Stimulated activated CD8-positive, alpha-beta memory T cell treated with anti-CD3 and anti-CD28 coated beads, Interleukin-7, amount 100 ng/mL, for 48 hours (primary cell): Measurements from ENCODE around the gene HRH3.

Experiments
- DNase-seq, 2 donors: peaks; one replicate each; pipeline ENCODE4 v3.0.0-alpha.2; 2020; ENCODE audit warnings: low read depth in 1 of 2; ENCODE audit errors: extremely low read depth in 1 of 2

The HRH3 gene

DNA sequence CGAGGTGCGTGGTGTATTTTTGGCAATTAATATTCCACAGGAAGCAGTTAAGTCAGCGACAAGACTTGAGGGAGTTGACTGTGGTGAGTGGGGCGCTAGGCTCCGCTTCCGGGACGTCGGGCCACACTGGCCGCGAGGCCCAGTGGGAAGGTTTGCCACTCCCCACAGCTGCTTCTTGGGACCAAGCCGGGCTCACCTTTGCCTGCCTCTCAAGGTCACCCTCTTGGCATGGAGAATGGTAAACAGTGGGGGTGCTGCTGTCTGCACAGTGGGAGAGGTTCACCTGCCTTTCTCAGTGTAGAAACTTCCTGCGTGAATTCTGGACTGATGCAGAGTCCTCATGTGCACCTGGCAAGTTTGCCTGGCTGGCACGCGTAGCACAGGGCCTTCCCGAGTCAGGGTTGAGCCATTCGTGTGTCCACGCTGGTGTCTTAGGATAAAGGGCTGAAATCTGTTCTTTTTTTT is 24.6 kb upstream of the HRH3 start:
- no peak for DNase-seq

GRCh38 chr20:62243906-62244515 is 23.9 kb upstream of the HRH3 start:
- no peak for DNase-seq

DNA sequence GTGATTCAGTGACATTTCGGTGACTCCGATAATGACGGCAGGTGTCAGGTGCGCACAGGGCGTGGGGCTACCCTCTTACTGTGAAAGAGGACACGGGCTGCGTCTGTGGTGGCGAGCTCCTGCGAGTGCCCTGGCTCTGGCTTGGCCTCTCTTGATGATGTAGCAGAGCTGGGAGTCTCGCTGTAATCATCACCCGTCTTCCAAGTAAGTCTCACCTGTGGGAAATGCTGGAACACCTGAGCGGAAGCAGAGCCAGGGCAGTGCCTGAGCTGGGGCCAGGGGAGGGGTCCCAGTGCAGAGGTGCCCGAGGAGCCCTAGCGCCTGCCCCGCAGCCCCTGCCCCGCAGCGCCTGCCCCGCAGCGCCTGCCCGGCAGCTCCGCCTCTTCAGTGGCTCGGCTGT is 23.0 kb upstream of the HRH3 start:
- no peak for DNase-seq

GRCh38 chr20:62242176-62242575 is 22.1 kb upstream of the HRH3 start:
- no peak for DNase-seq

- no peak for DNase-seq
Observed at GRCh38 chr20:62241506-62241905, 21.4 kb upstream of the HRH3 start.

- no peak for DNase-seq
Observed at GRCh38 chr20:62240020-62240685, 20.1 kb upstream of the HRH3 start.

DNA sequence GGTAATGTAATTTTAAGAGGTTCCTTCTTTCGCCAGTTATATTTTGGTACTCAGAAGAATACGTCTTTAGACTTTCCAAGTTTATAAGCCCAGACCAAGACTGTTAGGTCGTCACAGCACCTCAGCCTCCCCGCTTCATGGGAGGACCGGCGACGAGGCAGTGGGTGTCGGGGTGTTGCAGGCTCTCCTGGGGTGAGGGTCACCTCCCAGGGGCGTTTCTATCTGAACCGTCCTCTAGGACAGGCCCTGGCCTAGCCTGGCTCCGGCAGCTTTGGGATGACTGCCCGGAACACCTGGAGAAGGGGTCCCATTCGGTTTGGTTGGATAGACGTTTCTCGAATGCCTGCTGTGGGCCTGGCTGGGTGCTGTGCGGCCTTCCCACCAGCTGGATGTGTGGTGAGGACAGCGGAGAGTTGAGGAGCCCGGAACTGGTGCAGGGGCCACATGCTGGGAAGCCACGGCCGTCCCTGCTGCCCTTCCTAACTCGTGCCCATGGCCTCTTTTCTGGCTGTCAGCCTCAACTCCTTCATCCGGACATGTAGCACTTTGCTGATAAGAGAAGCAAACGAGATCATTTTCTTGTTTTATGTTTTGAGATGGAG is 19.3 kb upstream of the HRH3 start:
- no peak for DNase-seq

GRCh38 chr20:62238569-62239277 is 18.6 kb upstream of the HRH3 start:
- DNase-seq, result no peak

DNA sequence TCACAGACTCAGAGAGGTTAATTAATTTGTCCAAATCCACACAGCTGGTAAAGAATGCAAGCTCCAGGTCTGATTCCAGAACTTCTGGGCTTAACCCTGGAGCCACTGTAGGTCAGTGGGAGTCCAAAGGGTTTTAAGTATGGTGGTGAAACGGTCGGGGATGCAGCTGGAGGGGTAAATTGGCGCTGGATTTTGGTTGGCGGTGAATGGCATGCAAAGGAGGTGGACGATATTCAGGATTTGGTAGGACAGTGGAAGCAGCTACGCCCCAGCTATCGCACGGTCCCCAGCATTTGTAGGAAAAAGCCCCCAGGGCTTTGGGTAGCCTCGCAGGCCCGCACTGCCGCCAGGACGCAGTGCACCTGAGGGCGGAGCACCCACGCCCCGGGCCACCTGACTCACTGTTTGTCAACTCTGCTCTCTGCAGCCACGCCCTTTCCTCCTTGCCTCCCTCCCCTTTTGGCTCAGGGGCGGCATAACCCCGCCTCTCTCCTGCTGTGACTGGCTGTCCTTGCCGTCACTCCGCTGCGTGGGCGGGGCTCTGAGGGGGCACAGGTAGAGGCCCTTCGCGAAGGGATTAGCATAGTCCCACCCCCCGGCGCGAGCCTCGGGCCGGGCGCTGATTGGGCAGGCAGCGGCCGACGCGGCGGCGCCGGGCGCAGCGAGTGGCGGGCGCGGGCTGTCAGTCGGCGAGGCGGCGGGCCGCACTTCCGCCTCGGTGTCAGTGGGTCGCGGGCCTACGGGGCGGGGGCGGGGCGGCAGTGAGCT is 17.9 kb upstream of the HRH3 start, which contains the start of gene OSBPL2:
TSS of gene OSBPL2 (plus strand) at position 721 of the 768 bp plus-strand sequence. CDS start 17,664 bp downstream, outside the sequence.
- DNase-seq, result peak; percentile 100

- no peak for DNase-seq
Observed at GRCh38 chr20:62237514-62237800, 17.4 kb upstream of the HRH3 start.

DNA sequence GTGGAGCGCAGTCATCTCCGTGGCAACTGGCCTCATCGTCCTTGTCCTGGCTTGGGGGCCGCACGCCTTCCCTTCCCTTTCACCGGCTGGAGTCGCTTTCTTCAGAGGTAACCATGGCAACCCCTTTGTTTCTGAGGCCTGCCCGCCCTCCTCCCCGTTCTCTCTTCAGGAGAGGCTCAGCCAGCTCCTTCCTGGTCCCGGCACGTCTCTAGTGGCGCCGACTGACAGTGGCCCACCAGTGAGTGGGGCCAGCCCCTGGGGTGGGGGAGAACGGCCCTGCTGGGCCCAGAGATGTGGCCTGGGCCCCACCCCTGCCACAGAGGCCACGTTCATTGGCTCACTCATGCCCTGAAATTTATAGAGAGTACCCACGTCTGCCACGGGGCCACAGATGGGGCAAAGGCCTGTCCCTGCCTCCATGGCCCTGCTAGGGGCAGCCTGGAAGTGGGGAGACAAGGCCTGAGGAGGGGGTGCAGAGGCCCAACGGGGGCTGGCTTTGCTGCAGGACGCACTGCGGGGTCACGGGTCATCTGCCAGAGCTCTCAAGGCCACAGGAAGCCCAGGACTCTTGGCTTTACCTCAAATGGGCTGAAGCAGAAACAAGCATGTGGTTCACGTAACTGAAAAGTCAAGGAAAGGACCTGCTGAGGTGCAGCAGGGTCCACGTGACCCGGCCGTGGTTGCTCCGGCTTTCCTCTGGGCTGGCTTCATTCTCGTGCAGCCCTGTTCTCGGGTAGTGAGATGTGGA is 16.9 kb upstream of the HRH3 start:
- no peak for DNase-seq

DNA sequence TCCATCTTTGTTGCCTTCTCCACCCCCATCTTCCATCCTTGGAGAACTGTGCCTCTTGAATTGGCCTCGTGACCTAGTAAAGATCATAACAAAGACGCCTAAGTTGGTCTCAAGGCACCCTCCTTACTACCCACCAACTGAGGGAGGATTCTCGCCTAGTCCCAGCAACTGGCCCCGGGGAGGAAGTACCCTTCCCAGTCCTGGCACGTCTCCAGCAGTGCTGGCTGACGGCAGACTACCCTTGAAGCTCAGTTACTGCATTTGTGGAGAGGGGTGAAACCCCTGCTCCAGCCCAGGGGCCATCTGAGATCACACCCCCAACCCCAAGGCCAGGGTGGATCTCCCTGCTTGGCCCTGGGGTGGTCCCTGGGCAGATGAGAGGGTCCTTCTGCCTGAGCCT is 16.1 kb upstream of the HRH3 start:
- no peak for DNase-seq

DNA sequence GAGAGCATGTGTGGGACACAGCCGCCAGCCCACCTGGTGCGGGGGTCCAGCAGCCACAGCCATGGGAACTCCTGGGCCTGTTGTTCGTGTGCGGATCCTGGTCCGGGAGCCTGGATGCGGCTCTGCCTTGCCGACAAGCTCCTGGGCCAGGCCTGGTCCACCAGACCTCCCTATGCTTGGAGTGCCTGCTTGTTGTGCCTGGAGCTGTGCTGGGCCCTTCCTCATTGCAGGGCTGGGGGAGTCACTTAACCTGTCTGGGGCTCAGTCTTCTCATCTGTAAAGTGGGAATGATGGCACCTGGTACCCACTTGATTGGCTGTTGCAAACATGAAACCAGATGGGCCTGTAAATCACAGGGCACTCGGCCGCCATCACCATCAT is 15.7 kb upstream of the HRH3 start:
- DNase-seq, result no peak

DNA sequence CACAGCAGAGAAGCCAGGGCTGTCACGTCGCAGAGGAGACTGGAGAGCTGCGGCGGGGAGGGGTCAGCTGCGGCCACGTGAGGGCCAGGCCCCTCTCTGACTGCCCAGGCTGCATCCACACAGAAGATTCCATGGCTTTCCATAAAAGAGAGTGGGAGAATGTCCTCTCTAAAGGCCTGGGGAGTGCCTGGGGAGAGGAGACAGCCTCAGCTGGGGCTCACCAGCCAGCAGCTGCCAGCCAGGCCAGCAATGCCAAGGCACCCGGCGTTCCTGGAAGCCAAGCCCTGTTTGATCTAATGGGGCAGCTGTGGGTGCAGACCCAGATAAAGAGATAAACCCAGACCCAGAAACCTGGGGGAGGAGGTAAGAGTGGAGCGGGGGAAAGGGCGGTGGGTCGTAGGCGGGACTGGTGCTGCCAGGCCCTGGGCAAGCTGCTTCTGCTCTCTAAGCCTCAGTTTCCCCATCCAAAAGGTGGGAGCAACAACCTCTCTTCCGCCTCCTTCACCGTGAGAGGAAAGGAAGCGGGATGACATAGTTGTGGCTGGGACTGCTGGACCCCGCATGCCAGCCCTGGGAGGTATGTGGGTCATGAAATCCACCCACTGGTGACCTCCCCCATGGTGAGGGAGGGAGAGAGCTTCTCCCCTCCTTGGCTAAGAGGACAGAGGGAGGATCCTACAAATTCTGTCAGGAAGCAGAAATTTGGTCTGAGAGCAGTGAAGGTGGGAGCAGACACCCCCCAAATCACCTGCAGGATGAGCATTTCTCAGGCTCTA is 15.1 kb upstream of the HRH3 start:
- DNase-seq, result no peak

DNA sequence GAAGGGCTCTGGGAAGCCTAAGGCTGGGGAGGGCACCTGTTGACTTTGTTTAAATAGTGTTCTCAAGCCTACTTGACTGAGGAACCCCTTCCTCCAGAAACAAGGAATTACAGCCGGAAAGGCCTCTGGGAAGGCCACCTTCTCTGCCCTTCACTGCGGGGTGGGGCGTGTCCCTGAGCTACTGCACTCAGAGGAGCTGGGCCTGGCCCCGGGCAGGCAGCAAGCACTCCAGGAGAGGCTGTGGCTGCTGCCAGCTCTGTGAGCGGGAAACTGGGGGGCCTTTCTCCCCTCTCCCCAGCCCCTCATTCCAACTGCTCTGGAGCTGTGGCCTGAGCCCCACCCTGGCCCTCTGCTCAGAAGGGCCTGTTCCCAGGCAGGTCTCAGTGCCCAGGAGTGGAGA is 14.3 kb upstream of the HRH3 start:
- no peak for DNase-seq

DNA sequence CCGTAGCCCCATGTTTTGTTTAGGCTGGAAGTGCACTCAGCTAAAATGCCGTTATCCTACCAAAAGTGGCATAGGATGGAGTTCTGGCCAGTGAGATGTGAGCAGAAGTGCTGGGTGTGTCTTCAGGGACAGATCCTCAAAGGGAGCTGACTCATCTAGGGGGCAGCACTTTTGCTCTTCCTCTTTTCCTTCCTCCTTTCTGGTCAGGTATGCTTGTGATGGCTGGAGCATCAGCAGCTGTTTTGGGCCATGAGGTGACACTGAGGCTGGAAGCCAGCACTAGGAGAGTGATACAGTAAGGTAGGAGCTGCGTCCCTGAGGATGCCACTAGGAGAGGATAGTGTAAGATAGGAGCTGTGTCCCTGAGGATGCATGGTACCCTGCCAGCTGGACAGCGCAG is 13.6 kb upstream of the HRH3 start:
- no peak for DNase-seq

DNA sequence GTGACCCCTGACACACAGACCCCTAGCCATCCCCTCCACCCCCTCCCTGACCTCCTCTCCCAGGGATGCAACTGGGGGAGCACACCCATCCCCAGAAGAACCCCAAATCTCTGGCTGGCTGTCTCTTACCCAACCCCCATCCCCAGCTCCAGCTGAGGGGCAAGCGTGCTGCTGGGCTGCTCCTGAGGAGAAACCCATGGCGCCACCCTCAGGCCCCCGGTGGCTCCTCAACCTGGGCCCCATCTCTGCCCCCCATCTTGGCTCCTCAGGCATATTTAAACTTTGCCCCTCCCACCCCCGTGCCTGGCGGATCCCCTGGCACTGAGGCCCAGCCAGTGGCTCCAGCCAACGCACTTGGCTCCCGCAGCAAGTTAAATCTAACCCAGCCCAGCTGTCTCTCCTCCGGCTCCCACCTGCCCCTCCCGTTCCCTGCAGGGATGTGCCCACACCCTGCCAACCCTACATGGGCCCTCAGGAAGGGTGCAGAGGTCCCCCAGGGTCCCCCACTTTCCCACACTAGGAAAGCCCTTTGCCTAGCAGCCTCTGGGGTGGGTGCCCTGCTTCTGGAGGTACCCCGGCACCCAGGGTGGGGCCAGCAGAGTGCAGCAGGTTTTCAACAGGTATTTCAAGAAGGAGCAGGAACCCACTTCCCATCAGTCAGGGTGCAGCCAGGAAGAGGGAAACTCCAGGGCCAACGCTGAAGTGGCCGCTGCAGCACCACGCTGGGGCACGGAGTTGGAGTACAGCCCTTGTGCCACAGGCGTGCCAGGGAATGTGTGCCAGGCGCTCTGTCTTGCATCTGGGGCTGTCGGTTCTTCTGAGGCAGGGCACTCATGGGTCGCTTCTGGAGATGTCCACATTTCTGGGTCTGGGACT is 12.9 kb upstream of the HRH3 start:
- no peak for DNase-seq

GRCh38 chr20:62232194-62232593 is 12.1 kb upstream of the HRH3 start:
- DNase-seq, result no peak

- DNase-seq, result no peak
Observed at GRCh38 chr20:62231292-62231691, 11.2 kb upstream of the HRH3 start.
